Measurements from ENCODE around the gene SASS6.

DNA sequence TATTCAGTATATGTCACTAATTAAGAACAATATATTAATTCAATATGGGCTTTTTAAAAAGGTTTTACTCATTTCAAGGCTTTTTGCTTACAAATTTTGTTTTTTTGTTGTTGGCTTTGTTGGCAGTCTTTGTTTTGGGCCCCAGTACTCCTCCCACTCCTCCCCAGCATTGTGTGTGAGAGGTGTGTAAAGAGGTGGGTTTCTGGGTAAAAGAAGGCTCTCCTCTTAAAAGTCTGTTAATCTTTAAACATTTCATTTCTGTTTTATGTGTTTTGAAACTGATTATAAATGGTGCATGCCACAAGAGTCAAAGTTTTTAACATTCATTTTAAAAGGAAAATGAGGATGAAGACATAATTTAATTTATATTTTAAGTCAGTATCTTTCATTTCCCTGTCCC is 79.6 kb downstream of the SASS6 start:
- no peak for TF ChIP-seq CTCF (IDR thresholded peaks at IDR 0.05)
- TF ChIP-seq POLR2A (IDR thresholded peaks at IDR 0.05): no peak
- no peak for TF ChIP-seq POLR2AphosphoS5 (IDR thresholded peaks at IDR 0.05)

Data from breast epithelium (tissue), 3 donors.